ENCODE results near the gene MGAT4A. TPM values are rescaled to one million over a fixed set of nuclear protein-coding genes. Genes with fewer than 3 reads are reported as not detected.

MGAT4A gene
- 12.6 and 15.7 TPM in 2 replicates for total RNA-seq

- ATAC-seq (ENCODE audit: low read depth) (peak; percentile 87), DNase-seq (peak; percentile 76)
- H3K4me3 Mint-ChIP-seq, result peak within 1 kb of the TSS; percentile 83
- no peaks in the 10 kb centered on the region for H3K36me3 Mint-ChIP-seq (ENCODE audit: low read depth)
- POLR2A ChIA-PET, result interaction anchor here (0.6 to 3.2 kb wide), 14 partner anchors 13 to 1065 kb away, joined by 3 to 15 read pairs (median 4); partner anchors contain the start of genes C2orf15, COA5, LIPT1 and MITD1
- CTCF ChIA-PET, result interaction anchor here (1.0 to 2.0 kb wide), 4 partner anchors 25 to 106 kb away, joined by 3 to 10 read pairs (median 4); no protein-coding TSS in a partner anchor
- no peaks in the 10 kb centered on the region for H3K9me3 Mint-ChIP-seq
- no peaks in the 10 kb centered on the region for H3K27me3 Mint-ChIP-seq
- intact Hi-C loops (cut with micrococcal nuclease), result loop anchor here (2.0 to 5.0 kb wide), 5 partner anchors 18 to 756 kb away; partner anchors contain the start of genes EIF5B, MITD1, MRPL30 and TXNDC9
- TF ChIP-seq CTCF (IDR thresholded peaks at IDR 0.05), result no peak
- H3K4me1 Mint-ChIP-seq, result peaks cover 56% of the 10 kb centered on the region
- peak within 1 kb of the TSS; percentile 84 for H3K27ac Mint-ChIP-seq
These were observed at the start of gene MGAT4A for GRCh38 chr2:98731041-98731893. TSS of gene MGAT4A (minus strand) at chr2:98731132. CDS start at chr2:98726332, 4,800 bp downstream.

- no peak overlapping the region for H3K27ac Mint-ChIP-seq
- ChIA-PET CTCF (interaction anchor here (1.1 kb wide), 1 partner anchor 11 kb away, joined by 3 read pairs; no protein-coding TSS in a partner anchor), POLR2A (no interaction called here)
- H3K4me3 Mint-ChIP-seq, result no peak overlapping the region
- peaks cover 10% of the 10 kb centered on the region for H3K9me3 Mint-ChIP-seq
- no peaks in the 10 kb centered on the region for H3K27me3 Mint-ChIP-seq
- H3K4me1 Mint-ChIP-seq, result no peaks in the 10 kb centered on the region
- no peaks in the 10 kb centered on the region for H3K36me3 Mint-ChIP-seq (ENCODE audit: low read depth)
- intact Hi-C loops (cut with micrococcal nuclease), result no loop called here
- DNase-seq (no peak), ATAC-seq (ENCODE audit: low read depth) (no peak)
- no peak for TF ChIP-seq CTCF (IDR thresholded peaks at IDR 0.05)
These were observed 48.0 kb upstream of the MGAT4A start for GRCh38 chr2:98778741-98779483.

- CTCF ChIA-PET, result interaction anchor here (1.1 kb wide), 1 partner anchor 10 kb away, joined by 3 read pairs; no protein-coding TSS in a partner anchor
- intact Hi-C loops (cut with micrococcal nuclease), result no loop called here
- Mint-ChIP-seq H3K4me3 (no peak overlapping the region), H3K4me1 (peaks cover 4% of the 10 kb centered on the region), H3K27me3 (no peaks in the 10 kb centered on the region), H3K9me3 (peaks cover 10% of the 10 kb centered on the region), H3K36me3 (ENCODE audit: low read depth) (no peaks in the 10 kb centered on the region), H3K27ac (no peak overlapping the region)
- TF ChIP-seq CTCF (IDR thresholded peaks at IDR 0.05), result no peak
- POLR2A ChIA-PET, result no interaction called here
- ATAC-seq (ENCODE audit: low read depth) (no peak), DNase-seq (no peak)
These were observed 47.2 kb upstream of the MGAT4A start for GRCh38 chr2:98778151-98778550.

GRCh38 chr2:98777710-98778109, 46.8 kb upstream of the MGAT4A start:
- H3K4me3 Mint-ChIP-seq, result no peak overlapping the region
- H3K4me1 Mint-ChIP-seq, result peaks cover 8% of the 10 kb centered on the region
- H3K27me3 Mint-ChIP-seq, result no peaks in the 10 kb centered on the region
- intact Hi-C loops (cut with micrococcal nuclease), result no loop called here
- ChIA-PET POLR2A (no interaction called here), CTCF (no interaction called here)
- H3K36me3 Mint-ChIP-seq (ENCODE audit: low read depth), result no peaks in the 10 kb centered on the region
- H3K27ac Mint-ChIP-seq, result no peak overlapping the region
- DNase-seq (no peak), ATAC-seq (ENCODE audit: low read depth) (no peak)
- TF ChIP-seq CTCF (IDR thresholded peaks at IDR 0.05), result no peak
- H3K9me3 Mint-ChIP-seq, result peaks cover 10% of the 10 kb centered on the region

- intact Hi-C loops (cut with micrococcal nuclease), result no loop called here
- H3K4me3 Mint-ChIP-seq, result no peak overlapping the region
- ChIA-PET CTCF (no interaction called here), POLR2A (no interaction called here)
- ATAC-seq (ENCODE audit: low read depth) (no peak), DNase-seq (no peak)
- H3K27ac Mint-ChIP-seq, result no peak overlapping the region
- no peak for TF ChIP-seq CTCF (IDR thresholded peaks at IDR 0.05)
- H3K27me3 Mint-ChIP-seq, result no peaks in the 10 kb centered on the region
- H3K4me1 Mint-ChIP-seq, result peaks cover 14% of the 10 kb centered on the region
- H3K36me3 Mint-ChIP-seq (ENCODE audit: low read depth), result no peaks in the 10 kb centered on the region
- peaks cover 6% of the 10 kb centered on the region for H3K9me3 Mint-ChIP-seq
These were observed 46.1 kb upstream of the MGAT4A start for GRCh38 chr2:98777076-98777475.

Data from activated B cell treated with CpG ODN at 0.5 μM for 24 hours (primary cell).